HG02852 (cell line): Measurements from ENCODE around the gene PSMD10.

ENCODE experiments used
- ATAC-seq: cut with Tn5 transposase; IDR thresholded peaks from one replicate; pipeline ENCODE4 v1.9.1; 2021; ENCODE audit warnings: mild to moderate bottlenecking, moderate library complexity; ENCODE audit not compliant: unreplicated experiment

Gene PSMD10

DNA sequence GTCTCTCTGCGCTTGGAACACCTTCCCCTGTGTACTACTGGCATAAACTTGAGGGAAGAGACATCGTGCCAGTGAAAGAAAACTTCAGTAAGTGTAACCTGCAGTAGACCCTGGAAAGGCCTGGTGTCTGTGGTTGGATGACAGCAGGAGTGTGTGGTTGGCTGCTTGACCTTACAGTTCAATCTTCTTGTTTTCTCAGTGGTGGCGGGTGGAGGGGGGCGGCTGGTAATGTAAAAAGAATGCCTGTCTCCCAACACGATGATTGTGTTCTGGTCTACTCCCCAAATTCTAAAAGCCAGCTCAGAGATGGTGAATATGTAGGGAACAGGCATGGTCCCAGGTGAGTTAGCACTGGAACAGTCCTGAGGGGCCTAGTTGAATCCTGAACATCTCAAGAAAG, 18.6 kb downstream of the PSMD10 start:
- no peak for ATAC-seq

DNA sequence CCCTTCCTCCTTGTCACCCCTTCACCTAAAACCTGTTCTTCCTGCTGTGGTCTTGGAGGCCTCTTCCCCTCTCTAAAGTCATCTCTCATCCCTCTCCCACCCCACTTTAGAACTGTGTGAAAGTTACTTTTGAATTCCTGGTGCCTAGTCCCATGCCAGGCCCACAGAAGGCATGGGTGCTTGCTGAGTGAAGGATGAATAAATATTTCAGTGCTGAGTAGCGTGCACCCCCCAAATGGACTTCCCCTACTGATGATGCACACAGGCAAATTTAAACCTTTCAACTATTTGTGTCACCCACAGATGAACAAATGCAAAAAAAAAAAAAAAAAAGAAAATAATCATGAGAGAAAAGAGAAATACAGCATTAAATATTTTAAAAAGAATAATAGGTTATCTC, 19.8 kb downstream of the PSMD10 start:
- no peak for ATAC-seq

DNA sequence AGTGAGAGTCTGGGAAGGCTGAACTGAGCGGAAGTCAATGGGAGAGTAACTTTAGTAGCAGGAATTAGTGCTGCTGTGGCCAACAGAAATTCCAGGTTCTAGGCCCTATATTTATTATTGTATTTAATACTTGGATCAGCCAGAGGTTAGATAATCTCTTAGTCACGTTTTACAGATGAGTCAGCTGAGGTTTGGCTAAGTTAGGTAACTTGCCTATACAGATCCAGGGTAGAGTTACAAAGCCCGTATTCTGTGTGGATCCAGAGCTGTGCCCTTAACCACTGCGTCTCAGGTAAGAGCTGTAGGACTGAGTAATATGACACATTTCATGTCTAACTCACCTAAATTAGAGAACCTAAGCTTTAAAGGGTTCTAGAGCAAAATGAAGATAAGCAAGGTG, 20.5 kb downstream of the PSMD10 start:
- ATAC-seq = no peak

DNA sequence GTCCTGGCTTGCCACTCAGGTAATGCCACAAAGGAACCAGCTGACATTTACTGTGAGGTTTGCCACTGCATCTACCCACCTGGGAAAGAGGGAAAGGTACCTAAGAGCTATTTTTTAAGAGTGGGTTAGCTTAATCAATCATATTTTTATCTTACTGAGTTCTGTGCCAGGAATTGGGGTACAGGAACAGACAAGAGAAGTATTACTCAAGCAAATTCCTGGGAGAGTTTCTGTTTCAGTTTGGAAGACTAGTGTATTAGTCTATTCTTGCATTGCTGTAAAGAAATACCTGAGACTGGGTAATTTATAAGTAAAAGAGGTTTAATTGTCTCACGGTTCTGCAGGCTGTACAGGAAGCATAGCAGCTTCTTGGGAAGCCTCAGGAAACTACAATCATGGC, 23.2 kb downstream of the PSMD10 start:
- ATAC-seq = no peak

DNA sequence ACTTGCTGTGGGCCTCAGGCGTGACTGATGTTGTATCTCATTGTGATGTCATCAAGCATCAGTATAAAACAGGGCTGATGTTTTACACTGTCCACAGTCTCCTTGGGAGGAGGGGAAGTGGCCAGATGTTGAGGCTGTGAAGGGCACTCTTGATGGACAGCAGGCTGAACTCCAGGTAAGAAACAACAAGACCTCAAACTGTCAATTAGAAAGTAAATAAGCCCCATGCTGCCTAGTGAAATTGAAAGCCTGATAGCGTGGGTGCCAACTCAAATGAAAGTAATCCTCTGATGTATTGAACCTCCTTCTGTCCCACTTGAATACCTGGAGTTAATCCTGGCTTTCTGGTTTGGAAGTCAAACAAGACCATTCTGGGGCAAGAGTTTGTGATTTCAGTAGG, 26.7 kb downstream of the PSMD10 start:
- peak; percentile 57 for ATAC-seq

DNA sequence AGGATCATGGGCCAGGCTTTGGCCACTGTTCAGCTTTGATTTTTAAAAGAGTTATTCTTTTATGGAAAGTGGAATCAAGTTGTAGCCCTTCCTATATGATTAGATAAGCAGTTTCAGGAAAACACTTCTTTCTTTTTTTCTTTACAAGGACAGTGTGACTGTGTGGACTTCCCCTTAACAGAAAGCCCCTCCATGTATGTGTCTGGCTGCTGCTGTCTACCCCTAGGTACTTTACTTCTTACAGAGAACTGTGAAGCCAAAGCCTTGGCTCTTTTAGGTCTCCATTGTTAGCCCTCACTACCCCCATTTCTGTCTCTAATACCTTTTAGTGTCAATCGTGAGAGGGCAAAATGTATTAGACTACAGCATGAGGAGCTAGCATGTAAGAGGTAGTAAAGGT, 27.3 kb downstream of the PSMD10 start:
- ATAC-seq = peak; percentile 39

DNA sequence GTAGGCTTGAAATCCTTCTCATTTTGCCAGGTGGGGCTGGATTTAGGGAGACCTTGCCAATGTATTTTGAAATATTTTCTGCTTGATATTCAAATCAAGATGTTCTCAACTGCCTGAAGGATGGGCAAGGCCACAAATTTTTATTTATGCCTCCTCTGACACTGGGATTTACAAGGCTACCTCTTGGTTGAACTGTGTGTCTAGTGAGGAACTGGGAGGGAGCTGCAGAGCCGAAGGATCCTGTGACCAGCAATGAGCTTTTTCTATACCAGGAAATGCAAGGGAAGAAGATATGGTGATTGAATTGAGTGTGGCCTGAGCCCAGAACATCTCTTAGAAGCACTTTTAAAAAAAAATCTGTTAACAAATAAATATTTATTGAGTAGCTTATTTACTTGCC, 31.5 kb downstream of the PSMD10 start:
- no peak for ATAC-seq

DNA sequence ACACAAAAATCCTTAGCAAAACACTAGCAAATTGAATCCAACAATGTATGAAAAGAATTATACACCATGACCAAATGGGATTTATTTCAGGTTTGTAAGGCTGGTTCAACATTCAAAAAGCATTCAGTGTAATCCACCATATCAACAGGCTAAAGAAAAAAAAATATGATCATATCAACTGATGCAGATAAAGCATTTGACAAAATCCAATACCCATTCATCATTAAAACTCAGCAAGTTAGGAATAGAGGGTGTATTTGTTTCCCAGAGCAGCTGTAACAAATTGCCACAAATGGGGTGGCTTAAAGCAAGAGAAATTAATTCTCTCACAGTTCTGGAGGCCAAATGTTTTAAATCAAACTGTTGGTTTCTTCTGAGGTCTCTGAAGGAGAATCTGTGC, 35.8 kb downstream of the PSMD10 start:
- no peak for ATAC-seq

DNA sequence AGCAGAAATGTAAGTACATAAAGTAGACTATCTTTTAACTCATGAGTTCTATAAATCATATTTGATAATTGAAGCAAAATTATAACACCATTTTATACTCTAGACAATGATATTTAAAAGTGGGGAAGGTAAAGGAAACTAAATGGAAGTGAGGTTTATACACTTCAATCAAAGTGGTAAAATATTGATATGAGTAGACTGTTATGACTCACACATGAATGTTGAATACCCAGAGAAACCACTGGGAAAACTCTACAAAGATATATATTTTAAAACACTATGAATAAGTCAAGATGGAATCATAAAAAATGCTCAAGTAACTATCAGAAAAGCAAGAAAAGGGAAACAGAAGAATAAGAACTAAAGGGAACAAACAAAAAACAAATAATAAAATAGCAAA, 38.1 kb downstream of the PSMD10 start:
- ATAC-seq = no peak

DNA sequence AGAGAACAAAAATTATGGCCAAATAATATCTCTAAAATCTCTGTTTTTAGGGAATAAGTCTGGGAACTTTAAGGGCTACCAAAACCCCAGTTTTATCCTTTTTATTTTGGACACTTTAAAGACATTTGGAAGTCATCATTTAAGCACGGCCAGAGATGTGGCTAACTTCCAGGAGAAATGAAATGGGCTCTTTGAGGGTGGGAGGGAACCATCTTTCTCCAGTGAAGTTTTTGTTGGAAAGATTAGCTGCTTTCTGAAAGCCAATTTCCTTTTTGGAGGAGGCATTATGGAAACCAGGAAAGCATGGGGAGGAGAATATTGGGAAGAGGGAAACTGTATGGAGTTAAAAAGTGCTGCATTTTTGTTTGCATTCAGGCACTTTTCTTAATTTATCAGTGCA, 41.7 kb downstream of the PSMD10 start:
- ATAC-seq = no peak

DNA sequence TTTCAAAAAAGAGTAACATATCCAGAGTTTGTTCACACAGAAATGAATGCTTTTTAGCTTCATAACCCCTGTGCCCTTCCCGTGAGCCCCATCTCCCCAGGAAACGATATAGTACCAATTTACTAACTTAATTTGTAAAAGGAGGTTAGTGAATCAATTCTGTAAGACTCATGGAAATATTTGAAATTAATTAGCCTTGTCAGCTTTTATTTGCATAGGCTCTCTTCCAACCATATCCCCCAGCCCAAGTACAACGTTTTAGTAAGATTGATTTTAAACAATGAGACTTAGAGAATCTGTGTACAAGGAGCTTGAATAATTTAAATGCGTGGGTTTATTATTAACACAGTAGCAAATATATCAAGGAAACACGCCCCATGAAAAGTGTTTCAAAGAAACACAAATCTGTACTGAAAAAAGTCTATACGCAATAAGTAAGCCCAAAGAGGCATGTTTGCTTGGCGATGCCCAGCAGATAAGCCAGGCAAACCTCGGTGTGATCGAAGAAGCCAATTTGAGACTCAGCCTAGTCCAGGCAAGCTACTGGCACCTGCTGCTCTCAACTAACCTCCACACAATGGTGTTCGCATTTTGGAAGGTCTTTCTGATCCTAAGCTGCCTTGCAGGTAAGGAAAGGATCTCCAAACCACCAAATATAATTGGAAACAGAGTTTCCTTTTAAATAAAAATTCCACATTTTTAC, 46.6 kb downstream of the PSMD10 start, which contains the start of gene VSIG1:
Gene VSIG1 (plus strand): TSS at position 512 of the 703 bp plus-strand sequence. CDS start 66 bp downstream, at position 578.
- ATAC-seq = no peak

DNA sequence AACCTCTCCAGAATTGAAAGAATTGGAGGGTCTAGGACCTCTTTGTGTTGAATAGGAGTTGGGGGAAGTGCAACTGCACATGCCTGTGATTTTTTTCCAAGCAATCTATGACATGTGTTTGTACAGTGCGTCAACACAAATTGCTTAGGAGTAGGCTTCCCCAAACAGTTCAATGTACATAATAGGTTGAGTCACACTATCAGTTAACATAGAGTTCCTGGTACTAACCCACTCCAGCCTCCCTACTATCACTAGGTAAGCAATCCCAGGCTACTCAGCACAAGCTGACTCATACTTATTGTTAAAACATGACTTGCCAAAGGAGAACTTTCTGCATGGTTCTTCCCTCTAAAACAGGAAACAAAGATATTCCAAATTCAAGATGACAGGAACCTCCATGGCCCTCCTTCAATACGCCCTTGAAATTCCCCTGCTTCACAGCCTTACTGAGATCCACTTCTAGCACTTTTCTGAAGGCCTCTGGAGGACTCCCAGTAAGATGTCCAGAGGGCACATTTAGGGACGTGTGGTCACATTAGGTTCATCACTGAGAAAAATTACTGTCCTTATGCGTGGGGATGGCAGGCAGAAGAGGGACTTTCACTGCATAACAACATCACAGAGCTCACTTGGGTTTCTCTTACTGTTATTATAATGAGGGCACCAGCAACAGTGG, 54.9 kb downstream of the PSMD10 start:
- no peak for ATAC-seq

DNA sequence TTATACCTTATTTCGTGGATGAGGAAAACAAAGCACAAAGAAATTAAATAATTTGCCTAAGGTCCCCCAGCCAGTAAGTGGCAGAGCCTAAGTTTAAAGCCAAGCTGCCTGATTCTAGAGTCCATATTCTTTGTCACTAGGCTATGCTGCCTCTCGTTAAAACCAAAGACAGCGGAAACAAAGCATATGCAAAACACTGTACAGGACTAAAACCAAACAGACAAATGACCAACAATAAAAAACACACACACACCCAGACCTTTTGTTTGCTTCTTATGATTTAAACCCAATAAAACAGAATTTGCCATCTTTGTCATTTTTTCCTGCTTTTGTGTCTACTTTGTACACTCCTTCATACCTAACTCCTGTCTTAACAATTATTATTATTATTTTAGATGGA, 56.6 kb downstream of the PSMD10 start:
- ATAC-seq = no peak
